ENCODE measurements around the gene PPP2CA. TPM values are rescaled to one million over a fixed set of nuclear protein-coding genes. Genes with fewer than 3 reads are reported as not detected.
"Not testable (repeated sequence)": the region's sequence is repeated elsewhere in the genome, so short reads cannot be mapped to it uniquely, and the experiment has no call there.

The PPP2CA gene
- total RNA-seq, 6 experiments from 2014 or later, result 50.8 to 80.5 (median 65.0) TPM

DNA sequence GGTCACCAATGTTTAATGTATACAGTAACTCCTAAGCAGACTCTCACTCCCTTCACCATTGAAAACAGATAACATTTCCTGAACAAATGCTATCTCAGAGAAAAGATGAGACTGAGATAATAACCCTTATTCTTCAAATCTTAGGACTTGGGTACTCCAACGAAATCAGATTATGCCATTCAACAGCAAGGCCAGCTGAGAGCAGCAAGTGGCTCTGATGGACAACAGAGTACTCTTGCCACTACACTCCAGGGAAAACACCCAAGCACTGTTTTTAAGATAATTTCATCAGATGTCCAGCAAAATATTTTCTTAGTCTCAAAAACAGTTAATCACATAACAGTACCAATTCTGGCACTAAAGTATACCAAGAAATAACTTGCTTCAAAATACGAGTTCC lies 10.1 kb downstream of the PPP2CA start:
- intact Hi-C loops (cut with DNase I), result no loop called here
- no peaks in the 10 kb centered on the region for H3K36me3 ChIP-seq
- no peak for TF ChIP-seq POLR2A (IDR thresholded peaks at IDR 0.05)
- TF ChIP-seq, protein P1, sequence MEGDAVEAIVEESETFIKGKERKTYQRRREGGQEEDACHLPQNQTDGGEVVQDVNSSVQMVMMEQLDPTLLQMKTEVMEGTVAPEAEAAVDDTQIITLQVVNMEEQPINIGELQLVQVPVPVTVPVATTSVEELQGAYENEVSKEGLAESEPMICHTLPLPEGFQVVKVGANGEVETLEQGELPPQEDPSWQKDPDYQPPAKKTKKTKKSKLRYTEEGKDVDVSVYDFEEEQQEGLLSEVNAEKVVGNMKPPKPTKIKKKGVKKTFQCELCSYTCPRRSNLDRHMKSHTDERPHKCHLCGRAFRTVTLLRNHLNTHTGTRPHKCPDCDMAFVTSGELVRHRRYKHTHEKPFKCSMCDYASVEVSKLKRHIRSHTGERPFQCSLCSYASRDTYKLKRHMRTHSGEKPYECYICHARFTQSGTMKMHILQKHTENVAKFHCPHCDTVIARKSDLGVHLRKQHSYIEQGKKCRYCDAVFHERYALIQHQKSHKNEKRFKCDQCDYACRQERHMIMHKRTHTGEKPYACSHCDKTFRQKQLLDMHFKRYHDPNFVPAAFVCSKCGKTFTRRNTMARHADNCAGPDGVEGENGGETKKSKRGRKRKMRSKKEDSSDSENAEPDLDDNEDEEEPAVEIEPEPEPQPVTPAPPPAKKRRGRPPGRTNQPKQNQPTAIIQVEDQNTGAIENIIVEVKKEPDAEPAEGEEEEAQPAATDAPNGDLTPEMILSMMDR (IDR thresholded peaks at IDR 0.05), result no peak
- ATAC-seq, result no peak
- no peak overlapping the region for H3K4me3 ChIP-seq
- WGBS (ENCODE audit: insufficient coverage, low coverage, low lambda C conversion rate, missing lambda C conversion rate), result 65% methylated on average over 2 of the region's 2 CpGs
- peaks cover 0 to 8% (median 0%) of the 10 kb centered on the region in 4 donors for H3K9me3 ChIP-seq
- no peak for DNase-seq
- H3K27me3 ChIP-seq, result no peaks in the 10 kb centered on the region
- peaks cover 0 to 36% (median 6%) of the 10 kb centered on the region in 4 donors for H3K4me1 ChIP-seq
- no peak overlapping the region for H3K27ac ChIP-seq

DNA sequence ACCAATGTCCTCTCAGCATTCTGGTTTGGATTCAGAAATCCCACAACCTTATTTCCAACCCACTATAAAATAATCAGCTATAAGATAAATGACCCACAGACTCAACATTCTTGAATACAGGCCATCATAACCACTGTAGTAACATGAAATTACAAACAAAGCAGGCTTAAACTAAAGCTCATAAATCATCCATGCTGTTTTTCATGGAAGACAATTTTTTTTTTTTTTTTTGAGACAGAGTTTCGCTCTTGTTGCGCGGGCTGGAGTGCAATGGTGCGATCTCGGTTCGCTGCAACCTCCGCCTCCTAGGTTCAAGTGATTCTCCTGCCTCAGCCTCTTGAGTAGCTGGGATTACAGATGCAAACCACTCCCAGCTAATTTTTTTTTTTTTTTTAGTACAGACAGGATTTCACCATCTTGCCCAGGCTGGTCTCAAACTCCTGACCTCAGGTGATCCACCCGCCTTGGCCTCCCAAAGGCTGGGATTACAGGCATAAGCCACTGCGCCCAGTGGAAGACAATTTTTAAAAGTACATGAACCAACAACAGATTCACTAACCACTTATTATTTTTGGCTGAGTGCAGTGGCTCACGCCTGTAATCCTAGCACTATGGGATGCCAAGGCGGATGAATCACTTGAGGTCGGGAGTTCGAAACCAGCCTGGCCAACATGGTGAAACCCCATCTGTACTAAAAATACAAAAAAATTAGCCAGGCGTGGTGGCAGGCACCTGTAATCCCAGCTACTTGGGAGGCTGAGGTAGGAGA lies 14.4 kb downstream of the PPP2CA start:
- H3K36me3 ChIP-seq; H3K27ac ChIP-seq; intact Hi-C loops (cut with DNase I); H3K4me3 ChIP-seq; DNase-seq; H3K9me3 ChIP-seq; H3K27me3 ChIP-seq; ATAC-seq: not testable (repeated sequence)
- H3K4me1 ChIP-seq, result peaks cover 0 to 20% (median 0%) of the 10 kb centered on the region in 4 donors
- 96% methylated on average over 14 of the region's 14 CpGs for WGBS (ENCODE audit: insufficient coverage, low coverage, low lambda C conversion rate, missing lambda C conversion rate)

DNA sequence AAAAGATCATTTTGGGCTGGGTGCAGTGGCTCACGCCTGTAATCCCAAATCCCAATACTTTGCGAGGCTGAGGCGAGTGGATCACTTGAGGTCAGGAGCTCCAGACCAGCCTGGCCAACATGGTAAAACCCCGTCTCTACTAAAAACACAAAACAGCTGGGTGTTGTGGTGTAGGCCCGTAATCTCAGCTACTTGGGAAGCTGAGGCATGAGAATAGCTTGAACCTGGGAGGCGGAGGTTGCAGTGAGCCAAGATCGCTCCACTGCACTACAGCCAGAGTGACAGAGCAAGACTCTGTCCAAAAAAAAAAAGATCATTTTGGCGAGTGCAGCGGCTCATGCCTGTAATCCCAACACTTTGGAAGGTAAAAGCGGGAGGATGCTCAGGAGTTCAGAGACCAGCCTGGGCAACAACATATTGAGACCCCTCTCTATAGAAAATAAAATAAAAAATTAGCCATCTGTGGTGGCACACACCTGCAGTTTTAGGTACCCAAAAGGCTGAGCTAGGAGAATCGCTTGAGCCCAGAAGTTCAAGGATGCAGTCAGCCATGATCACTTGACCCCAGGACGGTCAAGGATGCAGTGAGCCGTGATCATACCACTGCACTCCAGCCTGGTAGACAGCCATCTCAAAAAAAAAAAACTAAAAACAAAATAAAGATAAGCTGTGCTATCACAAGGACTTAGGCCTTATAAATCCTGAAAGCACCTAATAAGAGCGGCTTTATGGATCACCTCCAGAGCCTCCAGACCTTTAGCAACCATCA lies 16.2 kb downstream of the PPP2CA start:
- no peaks in the 10 kb centered on the region for H3K27me3 ChIP-seq
- H3K9me3 ChIP-seq, result peaks cover 0 to 8% (median 0%) of the 10 kb centered on the region in 4 donors
- no peak overlapping the region for H3K27ac ChIP-seq
- ATAC-seq (no peak), DNase-seq (no peak)
- H3K36me3 ChIP-seq, result peaks cover 0 to 6% (median 0%) of the 10 kb centered on the region in 4 donors
- intact Hi-C loops (cut with DNase I), result no loop called here
- WGBS (ENCODE audit: insufficient coverage, low coverage, low lambda C conversion rate, missing lambda C conversion rate), result 65% methylated on average over 10 of the region's 14 CpGs
- peaks cover 0 to 14% (median 0%) of the 10 kb centered on the region in 4 donors for H3K4me1 ChIP-seq
- H3K4me3 ChIP-seq, result no peak overlapping the region
- TF ChIP-seq, protein P1 (IDR thresholded peaks at IDR 0.05), result no peak
- no peak for TF ChIP-seq POLR2A (IDR thresholded peaks at IDR 0.05)

DNA sequence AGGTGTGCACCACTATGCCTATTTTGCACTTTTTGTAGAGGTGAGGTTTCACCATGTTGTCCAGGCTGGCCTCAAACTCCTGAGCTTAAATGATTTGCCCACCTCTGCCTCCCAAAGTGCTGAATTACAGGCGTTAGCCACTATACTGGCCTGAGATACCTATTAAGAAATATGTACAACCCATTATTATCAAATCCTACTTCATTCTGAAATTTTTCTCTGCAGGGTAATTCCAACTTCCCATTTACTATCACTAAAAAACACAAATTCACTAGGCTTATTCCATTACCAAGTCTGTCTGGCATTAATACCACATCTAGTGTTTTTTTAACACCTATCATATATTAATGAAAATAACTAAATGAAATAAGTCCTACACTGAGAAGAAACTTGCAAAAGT lies 18.2 kb downstream of the PPP2CA start:
- intact Hi-C loops (cut with DNase I), result no loop called here
- Histone ChIP-seq H3K4me3 (no peak overlapping the region), H3K27me3 (no peaks in the 10 kb centered on the region), H3K36me3 (peaks cover 0 to 23% (median 0%) of the 10 kb centered on the region in 4 donors), H3K4me1 (peaks cover 0 to 5% (median 0%) of the 10 kb centered on the region in 4 donors), H3K27ac (no peak overlapping the region), H3K9me3 (no peaks in the 10 kb centered on the region)
- TF ChIP-seq, protein P1 (IDR thresholded peaks at IDR 0.05), result no peak
- no peak for TF ChIP-seq POLR2A (IDR thresholded peaks at IDR 0.05)
- DNase-seq (no peak), ATAC-seq (no peak)
- WGBS (ENCODE audit: insufficient coverage, low coverage, low lambda C conversion rate, missing lambda C conversion rate), result 67% methylated on average over 1 of the region's 1 CpG
